Adrenal gland (tissue), 12 donors: ENCODE data around the gene GLIPR2. TPM values are rescaled to one million over a fixed set of nuclear protein-coding genes. Genes with fewer than 3 reads are reported as not detected.

ENCODE experiments used
- DNase-seq, 7 donors: peaks; one replicate each; pipeline ENCODE4 v3.0.0-alpha.2; 2019 to 2020
- H3K27ac ChIP-seq, 5 donors: fragments of 200-600 bp; sonication (generic) in 4 of 5; 1 replicate in 3 of 5; 2 replicates in 2 of 5; pipeline versions ENCODE4 v1.5.1 to v1.8.0; 2016 to 2020; ENCODE audit warnings: mild to moderate bottlenecking in 1 of 5
- H3K27me3 ChIP-seq: fragments of 200-600 bp; 2 replicates; pipeline ENCODE4 v1.8.0; 2021
- H3K36me3 ChIP-seq, 2 donors: fragments of 200-600 bp; replicated peaks in 1 of 2; 1 replicate in 1 of 2; 2 replicates in 1 of 2; pipeline versions ENCODE4 v1.5.1 to v1.8.0; 2018 to 2022
- H3K4me1 ChIP-seq, 2 donors: fragments of 200-600 bp; replicated peaks in 1 of 2; 1 replicate in 1 of 2; 2 replicates in 1 of 2; pipeline versions ENCODE4 v1.5.1 to v1.8.0; 2018 to 2021
- H3K4me3 ChIP-seq, 4 donors: fragments of 200-600 bp; sonication (generic) in 3 of 4; one replicate each; pipeline ENCODE4 v1.5.1; 2016 to 2018
- H3K9me3 ChIP-seq, 3 donors: fragments of 200-600 bp; sonication (generic) in 1 of 3; replicated peaks in 1 of 3; 1 replicate in 2 of 3; 2 replicates in 1 of 3; pipeline versions ENCODE4 v1.5.1 to v1.8.0; 2016 to 2021
- CTCF ChIP-seq, 6 experiments: fragments of 450-650 bp in 4 of 6; fragments of 200-600 bp in 2 of 6; sonication (generic) in 1 of 6; IDR thresholded peaks; 1 replicate in 5 of 6; 2 replicates in 1 of 6; pipeline versions ENCODE4 v1.5.1 to v1.8.0; 2016 to 2021; ENCODE audit warnings: antibody characterized with exemption in 6 of 6, mild to moderate bottlenecking in 2 of 6, moderate library complexity in 1 of 6
- POLR2A ChIP-seq, 2 donors: fragments of 450-650 bp; IDR thresholded peaks; one replicate each; pipeline ENCODE4 v1.6.1; 2017; ENCODE audit warnings: antibody characterized with exemption in 2 of 2, mild to moderate bottlenecking in 2 of 2, moderate library complexity in 1 of 2
- WGBS, 4 donors: extraction: QIAGEN DNeasy Blood & Tissue Kit in 2 of 4; methylation state at CpG; one replicate each; pipeline versions ENCODE4 v1.1.5 to v1.1.7; 2013 to 2017; 5-methylcytosine and 5-hydroxymethylcytosine counted together
- intact Hi-C, 2 donors: fragments of 100-400 bp; cut with DNase I; formaldehyde crosslinking; loops; one replicate each; pipeline versions ENCODE4 v1.14.1 to v1.15.0; 2022 to 2023
- polyA plus RNA-seq, 3 donors: library from polyadenylated mRNA; stranded (reverse); fragments of 200-250 nt in 2 of 3; fragments of 350-450 nt in 1 of 3; fragmentation: Illumina TruSeq in 1 of 3; extraction: RNeasy Lipid Tissue Mini Kit (QIAGEN cat#74804) in 1 of 3; gene quantifications; one replicate each; pipeline ENCODE4 v1.2.3, GENCODE V29; 2013 to 2014
- total RNA-seq, 9 donors: library from RNA; depleted of rRNA in 4 of 9; stranded (reverse); fragments of >200 nt in 4 of 9; fragments of 120-200 nt in 1 of 9; fragmentation: NEBNext Ultra II Directional in 1 of 9; extraction: Animal tissue kit (Norgen Biotek cat#: 25700) in 1 of 9; gene quantifications; one replicate each; pipeline versions ENCODE4 v1.1.0 to v1.2.4, GENCODE V29; 2013 to 2023
- donor health status: healthy with polysubstance abuse.
- donor health status: Bipolar disorder and iron deficiency.
- donor health status: DM: yes; HTN: yes; CAD: no.
- donor health status: DM: no; HTN: no; CAD: no.
- donor health status: DM: no; HTN: no; CAD: no.
- donor health status: DM: yes; HTN: yes; CAD: no.

Gene GLIPR2
- total and polyA plus RNA-seq, 12 donors, result 16.1 to 56.3 (median 33.5) TPM

DNA sequence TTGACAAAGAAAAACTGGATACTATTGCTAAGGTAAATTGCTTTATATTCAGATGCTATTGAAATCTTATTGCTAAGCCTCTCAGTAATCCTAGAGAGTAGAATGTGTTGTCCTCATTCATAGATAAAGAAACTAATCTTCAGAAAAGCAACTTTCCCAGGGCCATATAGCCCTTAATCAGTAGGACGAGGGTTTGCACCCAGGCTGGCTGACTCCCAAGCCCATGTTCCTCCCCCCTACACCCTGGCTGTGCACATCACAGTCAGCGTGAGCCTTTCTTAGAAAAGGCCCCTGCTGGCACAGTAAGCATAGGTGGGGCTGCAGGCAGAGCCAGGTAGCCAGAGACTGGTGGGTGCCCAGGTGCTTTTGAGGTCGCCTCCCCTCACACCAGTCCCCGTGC lies 15.8 kb upstream of the GLIPR2 start:
- Histone ChIP-seq H3K36me3 (peaks cover 0 to 4% of the 10 kb centered on the region in 2 donors), H3K4me3 (no peak overlapping the region), H3K4me1 (no peaks in the 10 kb centered on the region), H3K9me3 (no peaks in the 10 kb centered on the region), H3K27me3 (no peaks in the 10 kb centered on the region), H3K27ac (no peak overlapping the region)
- no peak for DNase-seq
- intact Hi-C loops, result no loop called here
- TF ChIP-seq POLR2A (IDR thresholded peaks at IDR 0.05), result no peak
- TF ChIP-seq CTCF (IDR thresholded peaks at IDR 0.05), result no peak
- 85 to 96% (median 93%) methylated on average over 3 to 4 of the region's 4 CpGs for WGBS, 4 donors

DNA sequence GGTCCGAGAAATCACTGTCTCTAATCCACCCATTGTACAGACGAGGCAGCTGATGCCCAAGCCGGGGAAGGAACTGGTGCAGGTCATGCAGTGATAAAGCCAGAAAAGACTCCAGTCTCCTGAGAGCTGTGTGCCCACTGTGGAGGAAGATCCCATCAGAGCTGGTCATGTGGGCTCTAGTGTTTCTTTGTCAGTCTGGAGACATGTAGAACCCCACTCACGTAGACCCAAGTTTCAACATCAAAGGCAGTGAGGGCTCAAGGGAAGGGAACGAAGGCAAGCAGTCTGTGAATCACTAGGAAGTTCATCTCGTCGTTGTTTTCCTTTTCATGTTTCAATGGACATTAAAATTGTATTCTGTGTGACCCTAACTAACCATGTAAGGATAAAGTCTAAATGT lies 14.6 kb upstream of the GLIPR2 start:
- Histone ChIP-seq H3K9me3 (no peaks in the 10 kb centered on the region), H3K4me1 (no peaks in the 10 kb centered on the region), H3K4me3 (no peak overlapping the region), H3K36me3 (peaks cover 0 to 4% of the 10 kb centered on the region in 2 donors), H3K27ac (no peak overlapping the region), H3K27me3 (no peaks in the 10 kb centered on the region)
- intact Hi-C loops, result no loop called here
- no peak for TF ChIP-seq CTCF (IDR thresholded peaks at IDR 0.05)
- 83 to 92% (median 90%) methylated on average over 7 of the region's 7 CpGs for WGBS, 4 donors
- DNase-seq, result peak in 1 of 7 donors; percentile 14

DNA sequence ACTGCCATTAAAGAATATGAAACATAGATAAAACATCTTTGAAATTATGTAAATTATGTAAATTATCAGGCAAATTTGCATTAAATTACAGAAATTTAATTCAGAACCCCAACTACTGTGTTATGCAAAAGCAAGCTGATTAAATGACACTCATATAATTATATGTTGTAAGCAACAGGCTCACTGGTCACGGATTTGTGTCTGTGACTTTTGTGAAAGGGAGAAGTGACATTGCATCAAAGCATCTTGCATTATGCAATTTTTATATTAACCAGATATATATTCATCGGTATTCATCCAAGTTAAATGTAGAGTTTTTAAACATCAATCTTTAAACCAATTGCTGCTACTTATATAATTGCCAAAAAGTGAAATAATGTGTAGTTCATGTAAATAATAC lies 13.0 kb upstream of the GLIPR2 start:
- H3K4me1 ChIP-seq, result no peaks in the 10 kb centered on the region
- 84 to 90% (median 89%) methylated on average over 2 of the region's 2 CpGs for WGBS, 4 donors
- H3K27ac ChIP-seq, result no peak overlapping the region
- TF ChIP-seq CTCF (IDR thresholded peaks at IDR 0.05), result no peak
- TF ChIP-seq POLR2A (IDR thresholded peaks at IDR 0.05), result no peak
- H3K4me3 ChIP-seq, result no peak overlapping the region
- no peak for DNase-seq
- no peaks in the 10 kb centered on the region for H3K27me3 ChIP-seq
- H3K36me3 ChIP-seq, result peaks cover 0 to 4% of the 10 kb centered on the region in 2 donors
- no peaks in the 10 kb centered on the region for H3K9me3 ChIP-seq
- intact Hi-C loops, result no loop called here

DNA sequence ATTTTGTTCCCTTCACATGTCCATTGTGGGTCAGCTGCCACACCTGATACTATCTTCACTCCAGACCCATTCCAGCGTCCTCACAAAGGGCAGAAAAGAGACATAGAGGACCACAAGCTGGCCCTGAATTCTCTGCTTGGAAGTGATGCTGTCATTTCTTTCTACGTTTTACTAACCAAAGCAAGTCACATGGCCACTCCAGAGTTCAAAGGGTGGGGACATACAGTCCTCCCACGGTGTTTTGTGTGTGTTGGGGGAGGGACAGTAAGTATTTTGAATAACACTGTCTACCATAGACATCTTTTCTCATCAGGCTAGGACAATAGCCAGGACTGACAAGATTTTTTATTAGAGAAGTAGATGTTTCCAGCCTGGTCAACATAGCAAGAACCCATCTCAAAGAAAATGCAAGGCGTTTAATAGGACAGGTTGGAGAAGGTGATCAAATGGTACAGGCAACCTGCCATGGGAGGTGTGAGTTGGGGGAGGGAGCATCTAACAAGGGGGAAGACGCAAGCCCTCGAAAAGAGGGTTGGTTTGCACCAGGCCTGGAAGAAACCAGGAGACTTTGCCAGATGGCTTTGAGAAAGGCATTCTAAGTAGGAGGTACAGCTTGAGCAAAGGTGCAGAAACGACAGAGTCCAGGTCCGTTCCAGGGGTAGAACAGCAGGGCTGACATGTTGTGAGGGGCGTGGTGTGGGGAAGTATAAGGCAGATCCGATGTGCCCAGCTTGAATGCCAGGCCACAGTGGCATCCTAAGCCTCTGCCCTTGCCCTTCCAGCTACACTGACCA lies 11.3 kb upstream of the GLIPR2 start:
- peaks cover 0 to 4% of the 10 kb centered on the region in 2 donors for H3K36me3 ChIP-seq
- no peak overlapping the region for H3K4me3 ChIP-seq
- H3K9me3 ChIP-seq, result no peaks in the 10 kb centered on the region
- H3K27ac ChIP-seq, result no peak overlapping the region
- WGBS, 4 donors, result 82 to 89% (median 84%) methylated on average over 10 of the region's 10 CpGs
- intact Hi-C loops, result no loop called here
- TF ChIP-seq POLR2A (IDR thresholded peaks at IDR 0.05) (no peak), CTCF (IDR thresholded peaks at IDR 0.05) (no peak)
- H3K4me1 ChIP-seq, result no peaks in the 10 kb centered on the region
- H3K27me3 ChIP-seq, result no peaks in the 10 kb centered on the region
- peak in 1 of 7 donors; percentile 35 for DNase-seq
